NCI-H526 (cell line): ENCODE data around the gene EHMT1.
A peak's percentile ranks its signal among the peaks of the same experiment; 100 is the strongest.
"Not testable (repeated sequence)": the region's sequence is repeated elsewhere in the genome, so short reads cannot be mapped to it uniquely, and the experiment has no call there.

Source experiments
- DNase-seq, 2 experiments: peaks; one replicate each; lab custom pipeline; 2025; lab: John Stamatoyannopoulos, UW

EHMT1 gene

DNA sequence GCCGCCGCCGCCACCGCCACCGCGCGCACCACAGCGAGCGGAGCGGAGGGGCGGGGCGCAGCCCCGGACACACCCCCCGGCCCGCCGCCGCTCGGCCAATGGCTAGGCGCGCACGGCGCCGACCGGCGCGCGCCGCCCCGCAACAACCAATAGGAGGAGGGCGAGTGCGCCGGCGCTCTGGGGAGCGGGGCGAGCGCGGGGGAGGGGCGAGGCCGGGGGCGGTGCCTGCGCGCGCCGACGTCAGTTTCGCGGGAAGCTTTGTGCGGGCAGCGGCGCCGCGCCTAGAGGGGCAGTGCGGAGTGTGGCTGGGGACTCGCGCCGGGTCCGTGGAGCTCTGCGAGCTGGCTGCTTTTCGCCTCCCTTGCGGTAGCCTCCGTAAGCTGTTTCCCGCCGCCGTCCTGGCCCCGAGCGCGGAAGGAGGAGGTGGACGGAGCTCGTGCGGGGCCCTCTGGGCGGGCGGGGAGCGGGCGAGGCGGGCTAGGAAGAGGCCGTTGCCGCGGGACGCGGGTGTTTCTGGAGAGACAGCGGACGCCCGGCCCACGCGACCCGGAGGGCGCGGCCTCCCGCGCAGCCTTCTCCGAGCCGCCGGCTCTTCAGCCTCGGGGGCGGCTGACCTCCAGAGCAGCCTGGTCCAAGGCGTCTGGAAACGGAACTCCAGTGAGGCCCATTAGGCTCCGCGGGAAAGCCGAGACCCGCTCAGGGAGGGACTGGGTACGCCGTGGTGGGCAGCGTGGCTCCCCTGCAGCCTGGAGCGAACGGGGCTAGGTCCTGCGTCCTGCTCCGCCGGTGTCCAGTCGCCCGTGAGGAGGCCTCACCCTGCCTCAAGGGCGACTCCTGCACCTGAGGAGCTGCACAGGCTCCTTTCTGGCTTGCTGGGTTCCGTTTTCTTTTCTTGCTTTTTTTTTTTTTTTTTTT is 28.1 kb upstream of the EHMT1 start, which contains the start of gene ZMYND19:
ZMYND19 (minus strand) TSS at position 44 of the 915 bp plus-strand sequence. CDS start 249 bp downstream, outside the sequence.
- peak in 1 of 2 experiments; percentile 92 for DNase-seq

- DNase-seq, result no peak
Measured at GRCh38 chr9:137592767-137593166, 26.0 kb upstream of the EHMT1 start.

- no peak for DNase-seq
Measured at GRCh38 chr9:137593176-137593575, 25.6 kb upstream of the EHMT1 start.

GRCh38 chr9:137596577-137596976 is 22.2 kb upstream of the EHMT1 start:
- not testable (repeated sequence) for DNase-seq

DNA sequence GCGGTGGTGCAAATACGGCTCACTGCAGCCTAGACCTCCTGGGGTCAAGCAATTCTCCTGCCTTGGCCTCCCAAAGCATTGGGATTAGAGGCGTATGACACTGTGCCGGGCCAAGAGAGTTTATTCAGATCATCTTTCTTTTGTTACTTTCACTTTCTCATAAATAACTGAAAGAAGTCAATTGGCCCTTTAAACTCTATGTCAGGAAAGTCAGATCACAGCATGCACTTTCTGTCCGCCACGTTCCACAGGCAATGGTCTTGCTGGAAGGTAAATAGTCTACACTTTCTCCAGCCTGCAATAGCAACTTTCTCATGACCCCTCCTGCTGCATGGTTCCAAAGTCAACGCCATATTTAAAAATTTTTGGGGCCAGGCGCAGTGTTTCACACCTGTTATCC is 19.9 kb upstream of the EHMT1 start:
- no peak for DNase-seq

GRCh38 chr9:137602661-137603060 is 16.1 kb upstream of the EHMT1 start:
- DNase-seq, result no peak

- no peak for DNase-seq
Measured at GRCh38 chr9:137603879-137604278, 14.9 kb upstream of the EHMT1 start.

GRCh38 chr9:137604345-137605086 is 14.3 kb upstream of the EHMT1 start:
- peak in 1 of 2 experiments; percentile 51 for DNase-seq

GRCh38 chr9:137605121-137606004 is 13.4 kb upstream of the EHMT1 start, which contains the start of gene ARRDC1:
TSS of gene ARRDC1 (plus strand) at chr9:137605686. CDS start at chr9:137605718, 32 bp downstream.
- DNase-seq, result peak; percentile 80 to 93

- peak in 1 of 2 experiments; percentile 66 for DNase-seq
Measured at GRCh38 chr9:137606005-137606621, 12.7 kb upstream of the EHMT1 start.

DNA sequence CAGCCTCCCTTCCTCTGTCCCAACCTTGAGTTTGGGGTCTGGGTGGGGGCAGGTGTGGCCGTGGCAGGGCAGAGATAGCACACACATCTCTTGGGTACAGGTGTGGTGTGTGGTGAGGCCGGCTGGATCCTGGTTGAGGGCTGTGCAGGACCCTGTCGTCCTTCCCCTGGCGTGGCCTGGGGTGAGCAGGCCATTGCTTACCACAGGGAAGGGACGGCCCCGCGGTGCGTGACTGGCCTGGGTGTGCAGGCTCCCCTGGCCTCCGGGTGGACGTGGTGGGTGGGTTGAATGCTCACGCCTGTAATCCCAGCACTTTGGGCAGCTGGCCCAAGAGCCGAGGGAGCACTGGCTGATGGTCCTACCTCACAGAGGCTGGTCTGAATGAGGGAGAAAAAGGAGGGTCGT is 12.1 kb upstream of the EHMT1 start:
- peak in 1 of 2 experiments; percentile 37 for DNase-seq

DNA sequence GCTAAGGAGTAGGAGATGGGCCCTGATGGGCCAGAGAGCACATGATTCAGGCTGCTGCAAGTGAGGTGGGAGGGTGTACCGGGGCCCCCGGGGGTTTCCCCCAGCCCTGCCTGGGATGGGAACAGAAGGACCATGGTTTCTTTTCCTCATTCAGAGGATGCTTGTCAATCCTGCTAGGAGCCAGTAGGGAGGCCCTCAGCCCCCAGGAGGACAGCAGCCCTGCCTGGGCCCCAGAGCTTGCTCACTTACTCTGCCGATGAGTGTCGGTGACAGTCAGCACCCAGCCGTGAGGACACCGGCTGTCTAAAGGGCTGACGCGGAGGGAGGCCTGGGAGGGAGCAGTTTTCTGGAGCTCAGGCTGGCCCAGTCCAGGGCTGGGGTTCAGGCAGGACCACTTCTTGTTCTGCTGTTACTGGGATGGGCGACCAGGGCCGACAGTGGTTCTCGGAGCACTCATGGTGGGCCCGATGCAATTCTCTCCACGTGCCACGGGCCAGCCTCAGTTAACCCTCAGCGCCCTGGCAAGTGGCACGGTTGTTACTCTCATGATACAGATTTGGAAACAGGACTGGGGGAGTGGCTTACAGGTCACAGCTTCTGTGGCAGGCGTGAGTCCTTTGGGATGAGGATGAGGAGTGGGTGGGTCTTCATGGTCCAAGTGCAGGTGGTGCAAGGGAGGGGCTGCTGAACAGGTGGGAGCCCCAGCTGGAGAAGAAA is 11.5 kb upstream of the EHMT1 start:
- DNase-seq, result peak in 1 of 2 experiments; percentile 40

DNA sequence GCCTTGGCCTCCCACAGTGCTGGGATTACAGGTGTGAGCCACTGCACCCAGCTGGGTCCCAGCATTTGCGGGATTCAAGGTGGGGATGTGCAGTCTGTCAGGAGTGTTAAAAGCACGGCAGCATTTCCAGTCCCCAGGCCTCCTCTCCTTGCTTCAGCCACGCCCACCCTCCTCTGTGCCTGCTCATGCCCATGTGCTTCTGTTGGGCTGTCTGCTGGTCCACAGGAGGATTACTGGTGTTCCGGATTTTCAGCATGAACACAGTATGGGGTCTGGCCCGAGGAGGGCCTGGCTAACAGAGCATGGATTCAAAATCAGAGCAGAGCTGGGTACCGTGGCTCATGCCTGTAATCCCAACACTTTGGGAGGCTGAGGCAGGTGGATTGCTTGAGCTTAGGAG is 7.9 kb upstream of the EHMT1 start:
- no peak for DNase-seq

- DNase-seq, result peak in 1 of 2 experiments; percentile 22
Measured at GRCh38 chr9:137611623-137612609, 6.9 kb upstream of the EHMT1 start.

DNA sequence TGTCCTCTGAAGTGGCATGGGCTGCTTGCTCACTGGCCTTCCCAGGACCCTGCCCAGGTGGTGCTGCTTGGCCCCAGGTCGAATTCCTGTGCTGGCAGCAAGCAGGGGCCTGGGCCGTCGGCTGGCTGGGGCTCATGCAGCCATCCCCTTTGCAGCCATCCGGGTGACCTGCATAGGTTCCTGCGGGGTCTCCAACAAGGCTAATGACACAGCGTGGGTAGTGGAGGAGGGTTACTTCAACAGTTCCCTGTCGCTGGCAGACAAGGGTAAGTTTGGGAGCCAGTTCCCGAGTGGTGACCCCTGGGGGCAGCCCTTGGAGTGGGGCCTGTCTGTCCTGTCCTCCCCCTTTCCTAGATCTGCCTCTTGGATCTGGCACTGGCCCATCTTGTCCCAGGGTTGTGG is 6.1 kb upstream of the EHMT1 start:
- DNase-seq, result no peak

DNA sequence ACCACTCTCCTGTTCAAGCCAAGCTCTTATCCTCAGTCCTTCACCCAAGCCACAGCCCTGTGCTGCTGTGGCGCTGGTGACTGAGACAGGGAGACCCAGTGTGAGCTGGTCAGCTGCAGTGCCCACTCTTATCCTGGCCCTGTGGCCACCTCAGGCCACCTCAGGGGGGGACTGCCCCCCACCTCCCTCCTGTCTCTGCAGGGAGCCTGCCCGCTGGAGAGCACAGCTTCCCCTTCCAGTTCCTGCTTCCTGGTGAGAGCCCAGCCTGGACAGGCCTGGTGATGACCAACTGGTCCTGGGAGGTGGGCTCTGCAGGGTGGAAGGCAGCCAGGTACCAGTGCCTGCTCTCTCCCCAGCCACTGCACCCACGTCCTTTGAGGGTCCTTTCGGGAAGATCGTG is 5.5 kb upstream of the EHMT1 start:
- DNase-seq, result no peak

- DNase-seq, result no peak
Measured at GRCh38 chr9:137613738-137614523, 4.9 kb upstream of the EHMT1 start.

- DNase-seq, result no peak
Measured at GRCh38 chr9:137614631-137615386, 4.0 kb upstream of the EHMT1 start.
